GM12864 (cell line): ENCODE results near the gene SAP30L.
A peak's percentile ranks its signal among the peaks of the same experiment; 100 is the strongest.

ENCODE experiments used
- DNase-seq: peaks from one replicate; pipeline ENCODE4 v3.0.0-alpha.2; 2011; ENCODE audit warnings: low read depth
- H3K4me3 ChIP-seq: 2 replicates; pipeline ENCODE4 v1.5.1; 2011; ENCODE audit warnings: mild to moderate bottlenecking, low read depth, low read length, control low read depth
- CTCF ChIP-seq: IDR thresholded peaks from 2 replicates; pipeline ENCODE4 v1.5.1; 2011; ENCODE audit warnings: low read depth, mild to moderate bottlenecking, moderate library complexity, low read length, control low read depth, inconsistent platforms; ENCODE audit errors: missing control alignments

Gene SAP30L

GRCh38 chr5:154485850-154486426 lies 40.1 kb downstream of the SAP30L start:
- no peak overlapping the region for H3K4me3 ChIP-seq
- TF ChIP-seq CTCF, result no peak
- DNase-seq, result no peak

GRCh38 chr5:154486427-154486866 lies 40.6 kb downstream of the SAP30L start:
- H3K4me3 ChIP-seq, result no peak overlapping the region
- DNase-seq, result no peak
- no peak for TF ChIP-seq CTCF

GRCh38 chr5:154487541-154487940 lies 41.7 kb downstream of the SAP30L start:
- peak; percentile 65 for DNase-seq
- no peak overlapping the region for H3K4me3 ChIP-seq
- no peak for TF ChIP-seq CTCF

- no peak for TF ChIP-seq CTCF
Measured at GRCh38 chr5:154491941-154492340, 46.1 kb downstream of the SAP30L start.

GRCh38 chr5:154493274-154493673 lies 47.5 kb downstream of the SAP30L start:
- no peak for TF ChIP-seq CTCF
- DNase-seq, result no peak
- no peak overlapping the region for H3K4me3 ChIP-seq

More at GRCh38 chr5:154491941-154492340, 46.1 kb downstream of the SAP30L start:
- DNase-seq, result no peak
- H3K4me3 ChIP-seq, result no peak overlapping the region

- H3K4me3 ChIP-seq, result no peak overlapping the region
- no peak for TF ChIP-seq CTCF
- no peak for DNase-seq
Measured at GRCh38 chr5:154494036-154494435, 48.2 kb downstream of the SAP30L start.

- TF ChIP-seq CTCF, result no peak
- no peak for DNase-seq
- no peak overlapping the region for H3K4me3 ChIP-seq
Measured at GRCh38 chr5:154498591-154498990, 52.8 kb downstream of the SAP30L start.
